ENCODE data around the gene PSMB10. TPM values are rescaled to one million over a fixed set of nuclear protein-coding genes. Genes with fewer than 3 reads are reported as not detected.

Gene PSMB10
- polyA plus RNA-seq, 2 donors = 39.5 to 54.8 TPM

- no peaks in the 10 kb centered on the region for H3K27me3 ChIP-seq (ENCODE audit: control insufficient read depth in 1 of 2, insufficient read depth in 2 of 2, low read length in 2 of 2)
- peaks cover 3 to 18% of the 10 kb centered on the region in 2 donors for H3K4me1 ChIP-seq (ENCODE audit: control insufficient read depth in 2 of 2, insufficient read depth in 2 of 2, low read length in 1 of 2)
- H3K9me3 ChIP-seq (ENCODE audit: control insufficient read depth in 2 of 2, insufficient read depth in 1 of 2, low read depth in 1 of 2, low read length in 1 of 2) = no peaks in the 10 kb centered on the region
- H3K27ac ChIP-seq (ENCODE audit: low read depth in 2 of 2, low read length in 1 of 2) = peak overlapping the region in 1 of 2 donors; percentile 24
- peaks cover 0 to 19% of the 10 kb centered on the region in 2 donors for H3K36me3 ChIP-seq (ENCODE audit: control insufficient read depth in 2 of 2, insufficient read depth in 2 of 2, low read length in 1 of 2)
- 33 to 37% methylated on average over 13 of the region's 13 CpGs for WGBS, 2 donors
- H3K4me3 ChIP-seq (ENCODE audit: low read depth in 1 of 2, low read length in 2 of 2) = peak overlapping the region; percentile 70 to 95
Observed at GRCh38 chr16:67935101-67935401, 1.6 kb downstream of the PSMB10 start.

DNA sequence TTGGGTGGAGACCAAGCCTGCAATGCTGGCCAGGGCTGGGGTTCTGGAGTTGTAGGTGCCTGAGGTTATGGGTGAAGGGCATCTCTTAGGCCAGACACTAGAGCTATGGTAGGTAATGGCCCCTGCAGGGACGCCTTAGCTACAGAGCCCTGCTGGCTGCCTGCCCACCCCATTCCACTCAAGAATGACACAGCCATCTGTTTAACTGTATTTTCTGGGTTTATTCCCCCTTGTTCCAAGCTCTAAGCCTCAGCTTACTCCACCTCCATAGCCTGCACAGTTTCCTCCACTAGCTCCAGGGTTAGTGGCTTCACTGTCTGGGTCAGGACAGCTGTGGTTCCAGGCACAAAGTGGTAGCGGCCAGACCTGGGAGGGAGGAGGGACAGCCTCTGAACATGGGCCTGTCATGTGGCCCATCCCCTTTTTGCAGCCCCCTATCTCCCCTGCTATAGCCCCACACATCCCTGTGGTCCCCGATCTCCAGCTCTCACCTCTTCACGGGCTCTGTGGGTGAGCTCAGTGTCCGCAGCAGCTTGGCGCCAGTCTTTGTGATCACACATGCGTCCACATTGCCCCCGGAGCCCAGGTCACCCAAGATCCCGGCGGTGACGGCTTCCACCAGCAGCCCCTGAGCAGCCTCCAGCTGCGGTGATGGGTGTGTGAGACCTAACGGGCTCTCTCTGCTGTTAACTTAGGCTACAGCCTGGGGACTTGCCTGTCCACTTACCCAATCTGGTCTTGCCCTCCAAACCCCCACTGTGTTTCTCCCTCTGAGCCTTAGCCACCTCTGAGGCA, 2.1 kb downstream of the PSMB10 start:
- Histone ChIP-seq H3K9me3 (ENCODE audit: control insufficient read depth in 2 of 2, insufficient read depth in 1 of 2, low read depth in 1 of 2, low read length in 1 of 2) (no peaks in the 10 kb centered on the region), H3K27me3 (ENCODE audit: control insufficient read depth in 1 of 2, insufficient read depth in 2 of 2, low read length in 2 of 2) (no peaks in the 10 kb centered on the region), H3K27ac (ENCODE audit: low read depth in 2 of 2, low read length in 1 of 2) (no peak overlapping the region), H3K4me3 (ENCODE audit: low read depth in 1 of 2, low read length in 2 of 2) (peak overlapping the region; percentile 70 to 95), H3K36me3 (ENCODE audit: control insufficient read depth in 2 of 2, insufficient read depth in 2 of 2, low read length in 1 of 2) (peaks cover 0 to 19% of the 10 kb centered on the region in 2 donors), H3K4me1 (ENCODE audit: control insufficient read depth in 2 of 2, insufficient read depth in 2 of 2, low read length in 1 of 2) (peaks cover 3 to 18% of the 10 kb centered on the region in 2 donors)
- WGBS, 2 donors = 63 to 66% methylated on average over 13 of the region's 13 CpGs

DNA sequence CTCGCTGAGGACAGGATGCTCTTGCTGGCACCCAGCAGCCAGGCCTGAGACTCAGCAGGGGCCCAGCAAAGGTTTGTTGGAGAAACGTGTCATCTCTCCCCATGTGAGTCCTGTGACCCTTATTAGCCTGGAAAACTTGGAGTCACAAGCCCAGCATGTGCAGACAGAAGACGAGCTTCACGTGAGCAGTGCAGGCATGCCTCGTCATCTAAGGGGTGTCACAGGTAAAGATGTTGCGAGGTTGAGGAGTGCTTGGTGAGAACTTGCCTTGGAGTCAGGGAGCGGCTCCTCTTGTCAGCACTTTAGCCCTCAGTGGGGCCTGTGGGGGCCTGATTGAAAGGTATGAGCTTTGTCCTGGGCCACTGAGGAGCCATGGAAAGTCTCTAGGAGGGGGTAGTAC, 2.8 kb downstream of the PSMB10 start:
- Histone ChIP-seq H3K27ac (ENCODE audit: low read depth in 2 of 2, low read length in 1 of 2) (no peak overlapping the region), H3K36me3 (ENCODE audit: control insufficient read depth in 2 of 2, insufficient read depth in 2 of 2, low read length in 1 of 2) (peaks cover 0 to 20% of the 10 kb centered on the region in 2 donors), H3K4me3 (ENCODE audit: low read depth in 1 of 2, low read length in 2 of 2) (no peak overlapping the region), H3K27me3 (ENCODE audit: control insufficient read depth in 1 of 2, insufficient read depth in 2 of 2, low read length in 2 of 2) (no peaks in the 10 kb centered on the region), H3K4me1 (ENCODE audit: control insufficient read depth in 2 of 2, insufficient read depth in 2 of 2, low read length in 1 of 2) (peaks cover 3 to 18% of the 10 kb centered on the region in 2 donors), H3K9me3 (ENCODE audit: control insufficient read depth in 2 of 2, insufficient read depth in 1 of 2, low read depth in 1 of 2, low read length in 1 of 2) (no peaks in the 10 kb centered on the region)
- 50 to 68% methylated on average over 7 of the region's 7 CpGs for WGBS, 2 donors

DNA sequence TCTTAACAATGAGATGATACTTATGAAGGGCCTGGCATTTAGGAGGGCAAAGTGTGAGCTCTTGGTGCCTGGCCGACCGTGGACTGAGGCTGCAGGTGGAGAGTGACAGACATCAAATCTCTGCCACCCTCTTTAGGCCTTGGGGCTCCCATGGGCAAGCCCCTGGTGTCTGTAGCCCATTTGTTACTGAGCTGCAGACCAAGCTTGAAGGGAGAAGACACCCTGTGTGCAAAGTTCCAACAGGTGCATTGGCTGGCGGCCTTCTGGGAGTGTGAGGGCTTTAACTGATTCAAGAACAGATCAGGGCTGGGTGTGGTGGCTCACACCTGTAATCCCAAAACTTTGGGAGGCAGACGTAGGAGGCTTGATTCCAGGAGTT, 4.2 kb downstream of the PSMB10 start:
- Histone ChIP-seq H3K4me1 (ENCODE audit: control insufficient read depth in 2 of 2, insufficient read depth in 2 of 2, low read length in 1 of 2) (peaks cover 3 to 18% of the 10 kb centered on the region in 2 donors), H3K4me3 (ENCODE audit: low read depth in 1 of 2, low read length in 2 of 2) (no peak overlapping the region), H3K27ac (ENCODE audit: low read depth in 2 of 2, low read length in 1 of 2) (no peak overlapping the region), H3K27me3 (ENCODE audit: control insufficient read depth in 1 of 2, insufficient read depth in 2 of 2, low read length in 2 of 2) (no peaks in the 10 kb centered on the region), H3K36me3 (ENCODE audit: control insufficient read depth in 2 of 2, insufficient read depth in 2 of 2, low read length in 1 of 2) (peaks cover 3 to 28% of the 10 kb centered on the region in 2 donors), H3K9me3 (ENCODE audit: control insufficient read depth in 2 of 2, insufficient read depth in 1 of 2, low read depth in 1 of 2, low read length in 1 of 2) (no peaks in the 10 kb centered on the region)
- 84 to 90% methylated on average over 4 of the region's 4 CpGs for WGBS, 2 donors

GRCh38 chr16:67931712-67932461, 4.8 kb downstream of the PSMB10 start, which contains the start of gene CTRL:
Gene CTRL, minus strand, starts transcription at chr16:67931862. Its CDS starts 10 bp downstream, at chr16:67931852.
- 77 to 84% methylated on average over 15 of the region's 15 CpGs for WGBS, 2 donors
- Histone ChIP-seq H3K4me1 (ENCODE audit: control insufficient read depth in 2 of 2, insufficient read depth in 2 of 2, low read length in 1 of 2) (peaks cover 3 to 13% of the 10 kb centered on the region in 2 donors), H3K4me3 (ENCODE audit: low read depth in 1 of 2, low read length in 2 of 2) (no peak within 1 kb of the TSS), H3K27ac (ENCODE audit: low read depth in 2 of 2, low read length in 1 of 2) (no peak within 1 kb of the TSS), H3K9me3 (ENCODE audit: control insufficient read depth in 2 of 2, insufficient read depth in 1 of 2, low read depth in 1 of 2, low read length in 1 of 2) (no peaks in the 10 kb centered on the region), H3K36me3 (ENCODE audit: control insufficient read depth in 2 of 2, insufficient read depth in 2 of 2, low read length in 1 of 2) (peaks cover 3 to 33% of the 10 kb centered on the region in 2 donors), H3K27me3 (ENCODE audit: control insufficient read depth in 1 of 2, insufficient read depth in 2 of 2, low read length in 2 of 2) (no peaks in the 10 kb centered on the region)

DNA sequence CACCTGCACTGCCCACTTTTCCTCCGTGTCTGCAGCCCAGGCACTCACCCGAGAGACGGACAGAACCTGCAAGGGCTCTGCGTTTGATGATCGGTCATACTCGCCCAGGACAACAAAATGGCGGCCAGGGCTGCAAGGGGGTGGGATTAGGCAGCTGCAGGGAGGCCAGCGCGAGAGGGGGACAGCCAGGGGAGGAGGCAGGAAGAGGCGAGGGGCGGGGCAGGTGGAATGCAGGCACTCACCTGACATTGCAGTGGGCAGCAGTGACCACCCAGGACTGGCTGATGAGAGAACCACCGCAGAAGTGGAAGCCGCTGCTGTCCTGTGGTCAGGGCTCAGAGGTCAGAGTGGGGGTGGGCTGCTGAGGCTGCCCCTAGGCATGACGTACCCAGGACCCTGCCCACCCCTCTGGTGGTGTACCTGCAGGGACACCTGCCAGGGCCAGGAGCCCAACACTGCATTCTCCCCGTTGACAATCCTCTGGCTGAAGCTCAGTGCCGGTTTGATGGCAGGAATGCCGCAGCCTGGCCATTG, 5.9 kb downstream of the PSMB10 start:
- H3K36me3 ChIP-seq (ENCODE audit: control insufficient read depth in 2 of 2, insufficient read depth in 2 of 2, low read length in 1 of 2) = peaks cover 3 to 33% of the 10 kb centered on the region in 2 donors
- 90 to 93% methylated on average over 17 of the region's 17 CpGs for WGBS, 2 donors

GRCh38 chr16:67930191-67930590, 6.5 kb downstream of the PSMB10 start:
- H3K36me3 ChIP-seq (ENCODE audit: control insufficient read depth in 2 of 2, insufficient read depth in 2 of 2, low read length in 1 of 2) = peaks cover 3 to 33% of the 10 kb centered on the region in 2 donors
- H3K27ac ChIP-seq (ENCODE audit: low read depth in 2 of 2, low read length in 1 of 2) = no peak overlapping the region
- no peaks in the 10 kb centered on the region for H3K9me3 ChIP-seq (ENCODE audit: control insufficient read depth in 2 of 2, insufficient read depth in 1 of 2, low read depth in 1 of 2, low read length in 1 of 2)
- peaks cover 3 to 10% of the 10 kb centered on the region in 2 donors for H3K4me1 ChIP-seq (ENCODE audit: control insufficient read depth in 2 of 2, insufficient read depth in 2 of 2, low read length in 1 of 2)
- H3K27me3 ChIP-seq (ENCODE audit: control insufficient read depth in 1 of 2, insufficient read depth in 2 of 2, low read length in 2 of 2) = no peaks in the 10 kb centered on the region
- 79 to 90% methylated on average over 14 of the region's 14 CpGs for WGBS, 2 donors
- no peak overlapping the region for H3K4me3 ChIP-seq (ENCODE audit: low read depth in 1 of 2, low read length in 2 of 2)

More for the DNA sequence above, 5.9 kb downstream of the PSMB10 start:
- H3K4me3 ChIP-seq (ENCODE audit: low read depth in 1 of 2, low read length in 2 of 2) = no peak overlapping the region
- H3K4me1 ChIP-seq (ENCODE audit: control insufficient read depth in 2 of 2, insufficient read depth in 2 of 2, low read length in 1 of 2) = peaks cover 3 to 13% of the 10 kb centered on the region in 2 donors
- no peaks in the 10 kb centered on the region for H3K9me3 ChIP-seq (ENCODE audit: control insufficient read depth in 2 of 2, insufficient read depth in 1 of 2, low read depth in 1 of 2, low read length in 1 of 2)
- H3K27me3 ChIP-seq (ENCODE audit: control insufficient read depth in 1 of 2, insufficient read depth in 2 of 2, low read length in 2 of 2) = no peaks in the 10 kb centered on the region
- no peak overlapping the region for H3K27ac ChIP-seq (ENCODE audit: low read depth in 2 of 2, low read length in 1 of 2)

GRCh38 chr16:67928561-67929364, 7.9 kb downstream of the PSMB10 start:
- no peaks in the 10 kb centered on the region for H3K9me3 ChIP-seq (ENCODE audit: control insufficient read depth in 2 of 2, insufficient read depth in 1 of 2, low read depth in 1 of 2, low read length in 1 of 2)
- no peak overlapping the region for H3K4me3 ChIP-seq (ENCODE audit: low read depth in 1 of 2, low read length in 2 of 2)
- H3K36me3 ChIP-seq (ENCODE audit: control insufficient read depth in 2 of 2, insufficient read depth in 2 of 2, low read length in 1 of 2) = peaks cover 3 to 30% of the 10 kb centered on the region in 2 donors
- 44 to 48% methylated on average over 16 of the region's 16 CpGs for WGBS, 2 donors
- H3K27me3 ChIP-seq (ENCODE audit: control insufficient read depth in 1 of 2, insufficient read depth in 2 of 2, low read length in 2 of 2) = no peaks in the 10 kb centered on the region
- H3K27ac ChIP-seq (ENCODE audit: low read depth in 2 of 2, low read length in 1 of 2) = no peak overlapping the region
- peaks cover 0 to under 1% of the 10 kb centered on the region in 2 donors for H3K4me1 ChIP-seq (ENCODE audit: control insufficient read depth in 2 of 2, insufficient read depth in 2 of 2, low read length in 1 of 2)

- peaks cover 3 to 28% of the 10 kb centered on the region in 2 donors for H3K36me3 ChIP-seq (ENCODE audit: control insufficient read depth in 2 of 2, insufficient read depth in 2 of 2, low read length in 1 of 2)
Observed at GRCh38 chr16:67928147-67928546, 8.5 kb downstream of the PSMB10 start.

More at GRCh38 chr16:67928147-67928546, 8.5 kb downstream of the PSMB10 start:
- 72 to 74% methylated on average over 7 of the region's 7 CpGs for WGBS, 2 donors
- Histone ChIP-seq H3K4me1 (ENCODE audit: control insufficient read depth in 2 of 2, insufficient read depth in 2 of 2, low read length in 1 of 2) (peaks cover 0 to 3% of the 10 kb centered on the region in 2 donors), H3K9me3 (ENCODE audit: control insufficient read depth in 2 of 2, insufficient read depth in 1 of 2, low read depth in 1 of 2, low read length in 1 of 2) (no peaks in the 10 kb centered on the region), H3K27ac (ENCODE audit: low read depth in 2 of 2, low read length in 1 of 2) (no peak overlapping the region), H3K27me3 (ENCODE audit: control insufficient read depth in 1 of 2, insufficient read depth in 2 of 2, low read length in 2 of 2) (no peaks in the 10 kb centered on the region), H3K4me3 (ENCODE audit: low read depth in 1 of 2, low read length in 2 of 2) (no peak overlapping the region)

All from esophagus (tissue), 2 donors.